GM21381 (cell line): ENCODE results near the gene RNF130.

Source experiments
- ATAC-seq: cut with Tn5 transposase; IDR thresholded peaks from one replicate; pipeline ENCODE4 v1.9.1; 2021; ENCODE audit warnings: mild to moderate bottlenecking, moderate library complexity; ENCODE audit not compliant: unreplicated experiment

RNF130 gene

DNA sequence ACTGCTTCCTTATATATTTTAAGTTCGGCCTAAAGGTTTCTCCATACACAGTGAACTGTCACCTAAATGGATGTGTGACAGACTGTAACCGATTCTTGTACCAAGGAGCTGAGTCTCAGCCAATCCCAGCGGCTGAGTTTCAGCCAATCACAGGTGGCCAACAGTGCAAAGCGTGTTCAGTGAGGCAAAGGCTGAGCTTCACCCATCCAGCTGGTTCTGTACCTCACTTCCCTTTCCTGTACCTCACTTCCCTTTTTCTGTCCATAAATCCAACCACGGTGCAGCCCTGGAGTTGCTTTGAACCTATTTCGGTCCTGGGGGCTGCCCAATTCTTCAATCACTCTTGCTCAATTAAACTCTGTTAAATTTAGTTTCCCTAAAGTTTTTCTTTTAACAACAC is 148.1 kb downstream of the RNF130 start:
- no peak for ATAC-seq

DNA sequence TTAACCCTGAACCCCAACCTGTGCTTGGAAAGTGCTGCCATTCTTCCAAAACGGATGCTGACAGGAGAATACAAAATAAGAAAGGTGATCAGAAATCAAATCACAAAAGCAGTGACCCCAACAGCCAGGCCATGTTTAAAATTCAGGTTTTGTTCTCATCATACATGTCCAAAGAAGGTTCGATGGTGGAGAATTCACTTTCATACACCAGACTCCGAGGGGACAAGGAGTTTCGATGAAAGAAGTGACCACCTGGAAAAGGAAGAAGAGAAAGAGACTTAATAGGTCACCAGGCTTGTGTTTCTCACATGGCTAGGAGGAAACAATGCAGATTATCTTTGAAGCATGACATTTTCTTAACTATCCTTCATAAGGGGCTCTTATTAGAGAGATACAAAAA is 151.4 kb downstream of the RNF130 start:
- ATAC-seq = no peak

DNA sequence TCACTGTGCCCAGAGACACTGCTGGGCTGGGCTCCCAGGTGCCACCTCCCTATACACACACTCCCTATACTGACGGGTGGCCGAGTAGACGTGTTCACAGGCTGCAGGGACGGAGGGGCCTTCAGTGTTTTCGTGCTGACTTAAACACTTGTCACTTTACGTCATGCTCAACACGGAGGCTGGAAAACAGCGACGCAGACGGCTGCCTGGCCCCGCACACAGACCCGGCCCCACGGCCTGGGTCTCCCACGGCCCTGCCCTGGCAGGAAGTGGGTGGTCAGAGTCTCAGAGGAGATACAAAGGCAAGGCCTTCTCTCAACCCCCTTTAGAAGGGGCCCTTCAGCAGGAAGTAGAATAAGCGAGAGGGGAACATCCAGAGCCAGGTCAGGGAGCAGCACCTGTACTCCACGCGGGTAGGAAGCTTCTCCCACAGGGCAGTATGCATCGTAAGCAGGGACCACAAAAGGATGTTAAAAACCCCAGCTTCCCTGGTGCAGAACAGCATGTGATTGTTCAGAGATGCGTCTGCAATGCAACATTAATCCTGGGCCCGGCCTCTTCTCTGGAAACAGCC is 152.0 kb downstream of the RNF130 start:
- ATAC-seq = no peak

DNA sequence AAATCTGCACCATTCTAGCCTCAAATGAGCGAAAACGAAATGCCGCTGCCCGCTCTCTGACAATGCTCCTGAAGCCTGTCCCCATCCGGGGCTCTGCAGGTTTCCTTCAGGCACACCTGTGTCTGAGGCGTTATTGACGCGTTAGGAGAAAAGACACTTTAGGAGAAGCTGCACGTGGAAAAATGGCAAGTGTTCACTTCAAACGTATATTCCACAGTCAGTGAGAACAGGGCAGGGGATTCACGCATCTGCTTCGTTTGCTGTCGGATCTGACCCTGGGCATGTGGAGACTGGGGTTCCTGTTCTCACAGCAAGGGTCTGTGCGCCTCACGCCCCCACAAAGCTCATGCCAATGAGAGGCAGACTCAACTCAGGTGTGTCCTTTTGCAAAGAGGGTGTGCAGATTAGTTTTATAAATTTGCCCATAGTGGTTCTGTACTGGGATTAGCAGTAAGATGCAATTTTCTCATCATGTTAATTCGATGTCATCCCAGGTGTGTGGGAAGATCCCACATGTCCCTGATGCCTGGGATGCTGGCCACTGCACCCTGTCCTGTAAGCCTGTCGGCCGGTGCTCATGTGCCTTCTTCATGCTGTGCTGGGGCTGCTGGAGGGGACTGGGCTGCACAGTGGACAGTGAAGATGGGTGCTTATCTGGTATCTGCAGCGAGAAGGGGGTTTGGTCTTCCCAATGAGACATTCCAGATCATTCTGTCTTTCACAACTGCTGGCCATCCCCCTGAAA is 152.6 kb downstream of the RNF130 start:
- ATAC-seq = no peak

DNA sequence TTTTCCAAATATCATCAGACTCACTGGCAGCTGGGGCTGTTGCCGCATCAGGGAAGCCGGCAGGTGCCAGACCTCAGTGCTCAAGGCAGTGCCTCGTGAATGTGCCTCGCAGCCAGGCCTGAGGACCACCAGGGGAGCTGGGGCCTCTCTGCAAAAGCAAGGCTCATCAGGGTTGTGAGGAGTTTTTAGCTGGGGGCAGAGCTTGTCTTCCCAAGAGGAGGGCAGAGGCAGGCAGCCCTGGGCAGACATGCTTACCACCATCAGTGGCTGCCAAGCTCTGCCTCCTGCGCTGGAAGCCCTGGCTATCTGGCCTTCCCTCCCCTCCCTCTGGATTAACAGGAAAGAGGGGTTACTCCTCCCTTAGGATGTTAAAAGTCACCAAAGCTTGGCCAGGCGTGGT is 155.0 kb downstream of the RNF130 start:
- no peak for ATAC-seq

DNA sequence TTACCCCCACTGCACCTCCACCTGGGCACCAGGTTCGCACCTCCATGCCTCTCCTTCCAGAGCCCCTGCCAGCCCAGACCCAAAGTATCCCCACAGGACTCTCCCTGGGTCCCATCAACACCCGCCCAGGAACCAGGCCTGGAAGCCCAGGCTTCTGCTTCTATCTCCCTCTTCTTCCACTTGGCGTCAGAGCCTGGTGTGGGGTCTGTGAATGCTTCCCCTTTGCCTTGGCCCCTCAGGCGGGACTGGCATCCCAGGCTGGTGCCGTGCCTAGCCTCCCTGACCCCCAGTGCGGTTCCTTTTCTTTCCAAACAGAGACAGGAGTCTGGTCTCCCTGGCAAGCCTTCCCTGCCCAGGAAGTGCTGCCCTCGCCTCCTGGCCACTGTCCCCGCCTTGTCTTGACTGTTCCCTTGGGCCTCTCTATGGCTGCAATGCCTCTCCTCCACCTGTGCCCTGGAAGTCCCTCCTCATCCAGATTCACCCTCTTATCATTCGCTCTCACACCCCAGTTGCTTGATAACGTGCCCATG is 156.1 kb downstream of the RNF130 start:
- no peak for ATAC-seq

DNA sequence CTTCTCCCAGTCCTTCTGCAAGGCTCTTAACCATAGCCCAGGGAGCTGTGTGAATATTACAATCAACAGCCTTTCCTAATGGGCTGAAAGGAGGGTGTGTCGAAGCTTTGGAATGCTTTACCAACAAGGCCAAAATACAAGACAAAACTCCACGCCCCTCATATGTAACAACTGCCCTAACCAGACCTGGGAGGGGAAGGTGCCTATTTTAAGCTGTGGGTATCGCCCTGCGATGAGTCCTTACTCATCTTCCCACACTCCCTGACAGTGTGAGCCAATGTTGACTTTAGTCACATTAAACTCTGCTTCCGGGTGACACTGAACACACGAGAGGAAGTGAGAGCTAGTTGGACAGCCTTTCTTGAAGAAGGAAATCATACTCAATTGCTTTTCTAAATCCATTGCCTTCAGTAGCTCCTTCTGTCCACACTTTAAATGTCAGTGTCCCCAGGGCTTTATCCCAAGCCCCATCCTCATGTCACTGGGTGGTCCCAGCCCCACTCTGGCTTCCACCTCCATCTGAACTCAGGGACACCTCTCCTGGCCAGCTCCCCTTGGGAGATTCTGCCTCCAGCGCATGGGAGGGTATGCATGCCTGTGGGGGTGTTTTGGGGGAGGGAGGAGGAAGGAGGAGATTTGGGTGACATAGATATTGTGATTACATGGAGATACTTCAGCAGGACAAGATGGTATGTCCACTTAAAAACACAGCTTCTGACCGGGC is 157.4 kb downstream of the RNF130 start:
- ATAC-seq = no peak

DNA sequence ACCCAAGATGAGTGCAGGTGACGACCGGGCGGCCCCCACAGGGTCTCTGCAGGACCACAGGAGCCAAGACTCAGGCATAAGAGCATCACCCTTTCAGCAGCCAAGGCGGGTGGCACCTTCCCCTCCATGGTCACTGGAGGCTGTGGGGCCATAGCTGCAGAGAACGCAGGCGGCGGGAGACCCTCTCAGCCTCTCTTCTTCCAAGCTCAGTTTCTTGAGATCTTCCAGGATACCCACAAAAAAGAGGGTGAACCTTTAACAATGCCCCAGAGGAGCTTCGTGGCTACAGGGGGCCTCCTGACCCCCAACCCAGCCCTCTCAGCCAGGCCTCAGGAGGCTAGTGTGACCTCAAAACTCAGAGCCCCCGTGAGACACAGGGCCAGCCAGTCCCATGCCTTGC is 158.1 kb downstream of the RNF130 start:
- ATAC-seq = no peak

DNA sequence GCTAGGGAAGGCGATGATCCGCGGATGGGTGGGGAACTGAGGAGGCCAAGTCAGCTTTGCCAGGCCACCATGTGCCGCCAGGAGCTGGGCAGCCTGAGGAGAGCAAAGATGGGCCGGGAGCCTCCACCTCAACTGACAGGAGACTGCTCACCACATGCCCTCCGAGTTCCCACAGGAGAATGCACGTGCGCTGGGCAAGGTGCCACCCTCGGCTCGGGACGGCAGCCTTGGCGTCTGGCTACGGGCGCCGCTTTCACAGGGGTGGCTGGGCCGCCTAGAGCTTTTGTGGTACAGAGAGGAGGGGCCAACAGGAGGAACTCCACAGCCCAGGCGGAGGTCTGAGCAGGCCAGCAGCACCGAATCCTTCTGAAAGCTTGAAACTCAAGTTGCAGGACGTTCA is 158.6 kb downstream of the RNF130 start:
- no peak for ATAC-seq

DNA sequence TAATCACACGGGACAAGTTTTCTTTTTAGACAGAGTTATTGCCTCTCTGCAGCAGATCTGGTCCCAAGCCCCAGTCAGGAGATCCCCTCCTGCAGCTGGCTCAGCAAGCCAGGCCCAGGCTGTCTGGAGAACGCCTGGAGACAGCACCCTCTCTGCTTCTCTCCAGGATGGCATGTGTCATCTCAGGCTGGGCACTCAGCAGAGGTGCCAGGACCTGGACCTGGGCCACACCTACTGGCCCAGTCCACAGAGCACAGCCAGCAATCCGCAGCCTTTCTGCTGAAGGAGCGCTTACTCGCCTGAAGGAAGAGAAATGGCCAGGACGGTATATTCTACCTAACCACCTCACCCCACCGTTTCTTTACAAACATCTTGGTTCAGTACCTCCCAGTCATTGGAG is 159.2 kb downstream of the RNF130 start:
- ATAC-seq = no peak

DNA sequence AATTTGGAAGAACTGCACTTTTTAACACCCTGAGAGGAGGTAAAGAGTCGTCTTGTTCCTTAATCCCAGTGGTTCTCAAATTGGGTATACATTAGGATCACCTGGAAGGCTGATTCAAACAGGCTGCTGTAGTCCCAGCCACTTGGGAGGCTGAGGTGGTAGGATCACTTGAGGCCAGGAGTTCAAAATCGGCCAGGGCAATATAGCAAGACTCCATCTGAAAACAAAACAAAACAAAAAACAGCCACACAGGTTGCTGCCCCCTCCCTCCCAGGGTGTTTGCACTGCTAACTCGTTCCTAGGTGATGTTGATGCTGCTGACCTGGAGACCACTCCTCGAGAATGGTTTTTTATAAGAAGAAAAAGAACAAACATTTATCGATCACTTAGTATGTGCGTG is 162.3 kb downstream of the RNF130 start:
- ATAC-seq = no peak

DNA sequence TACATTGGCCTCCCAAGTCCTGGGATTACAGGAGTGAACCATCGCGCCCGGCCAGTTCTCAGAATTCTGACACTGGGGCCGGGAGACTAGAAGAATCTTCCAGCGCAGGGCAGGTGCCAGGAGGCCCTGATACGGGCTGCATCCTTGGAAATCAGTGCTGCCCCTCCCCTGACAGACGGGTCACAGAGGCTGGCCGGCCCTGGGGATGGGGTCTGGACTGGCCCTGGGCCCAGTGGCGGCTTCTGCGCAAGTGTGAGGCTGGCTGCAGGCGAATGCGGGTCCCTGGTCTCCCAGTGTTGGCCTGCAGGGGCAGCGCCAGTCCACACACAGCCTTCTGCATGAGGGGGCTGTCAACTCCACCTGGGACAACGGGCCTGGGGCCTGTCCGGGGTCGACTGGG is 163.0 kb downstream of the RNF130 start:
- no peak for ATAC-seq

DNA sequence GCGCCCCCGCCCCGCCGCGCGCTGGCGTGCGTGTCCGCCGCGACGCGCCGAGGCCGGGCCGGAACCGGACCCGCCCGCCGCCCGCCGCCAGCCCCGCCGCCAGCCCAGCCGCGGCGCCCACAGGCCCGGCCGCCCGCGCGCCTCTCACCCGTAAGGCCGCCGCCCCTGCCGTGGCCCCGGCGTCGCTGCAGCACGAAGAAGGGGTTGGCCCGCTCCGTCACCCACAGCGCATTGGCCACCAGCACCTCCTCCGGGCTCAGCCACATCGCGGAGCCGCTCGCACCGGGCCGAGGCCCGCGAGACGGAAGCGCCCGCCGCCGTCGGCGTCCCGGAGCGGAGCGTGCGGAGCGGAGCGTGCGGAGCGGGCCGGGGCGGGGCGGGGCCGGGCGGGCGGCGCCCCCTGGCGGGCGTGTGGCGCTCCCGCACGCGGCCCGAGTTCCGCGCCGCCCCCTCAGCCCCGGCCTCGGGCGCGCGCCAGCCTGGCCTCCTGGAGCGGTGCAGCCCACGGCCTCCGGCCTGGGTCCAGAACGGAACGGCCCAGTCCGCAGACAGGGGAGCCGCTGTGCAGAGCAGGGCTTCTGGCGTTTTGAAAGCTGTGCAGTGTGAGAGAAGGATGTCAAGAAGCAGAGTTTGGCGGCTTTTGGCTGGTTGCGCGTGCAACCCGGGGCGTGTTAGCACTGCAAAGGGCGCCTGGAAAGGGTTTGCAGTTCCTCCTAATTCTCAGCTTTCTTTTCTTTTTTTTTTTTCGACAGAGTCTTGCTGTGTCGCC is 163.8 kb downstream of the RNF130 start, which contains the start of gene TBC1D9B:
TSS of gene TBC1D9B (minus strand) at position 342 of the 769 bp plus-strand sequence. CDS start at position 266, 76 bp downstream.
- ATAC-seq = peak; percentile 90

DNA sequence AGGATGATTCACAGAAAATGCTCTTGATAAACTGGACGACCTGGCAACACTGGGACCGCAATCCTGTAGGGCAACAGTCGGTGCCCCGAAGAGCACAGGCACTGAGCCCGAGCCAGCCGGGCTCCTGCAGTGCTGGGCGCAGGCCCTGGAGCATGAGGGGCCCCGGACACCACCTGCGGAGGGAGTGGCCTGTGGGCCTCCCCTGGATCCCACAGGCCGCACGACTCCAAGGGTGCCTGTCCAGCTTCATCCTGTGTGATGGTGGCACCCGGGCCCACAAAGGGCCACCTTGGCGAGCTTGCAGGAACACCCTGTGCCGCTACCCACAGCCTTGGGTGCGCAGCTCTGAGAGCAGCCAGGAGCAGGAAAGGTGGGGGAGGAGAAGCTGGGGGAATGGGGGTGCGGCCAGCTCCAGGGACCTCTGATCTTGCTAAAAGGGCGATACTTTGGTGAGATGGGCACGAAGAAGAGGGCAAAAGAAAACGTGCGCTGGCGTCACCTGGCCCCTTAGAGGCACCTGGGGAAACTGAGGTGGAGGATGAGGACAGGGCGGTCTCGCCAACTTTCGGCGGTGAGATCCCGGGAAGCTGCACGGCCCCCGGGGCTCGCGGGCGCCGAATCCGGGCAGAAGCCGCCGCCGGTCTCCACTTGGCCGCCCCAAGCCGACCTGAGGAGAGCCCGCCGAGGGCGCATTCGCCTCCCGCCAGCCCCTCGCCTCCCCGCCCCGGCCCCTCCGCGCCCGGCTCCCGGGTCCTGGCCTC is 164.6 kb downstream of the RNF130 start:
- no peak for ATAC-seq

DNA sequence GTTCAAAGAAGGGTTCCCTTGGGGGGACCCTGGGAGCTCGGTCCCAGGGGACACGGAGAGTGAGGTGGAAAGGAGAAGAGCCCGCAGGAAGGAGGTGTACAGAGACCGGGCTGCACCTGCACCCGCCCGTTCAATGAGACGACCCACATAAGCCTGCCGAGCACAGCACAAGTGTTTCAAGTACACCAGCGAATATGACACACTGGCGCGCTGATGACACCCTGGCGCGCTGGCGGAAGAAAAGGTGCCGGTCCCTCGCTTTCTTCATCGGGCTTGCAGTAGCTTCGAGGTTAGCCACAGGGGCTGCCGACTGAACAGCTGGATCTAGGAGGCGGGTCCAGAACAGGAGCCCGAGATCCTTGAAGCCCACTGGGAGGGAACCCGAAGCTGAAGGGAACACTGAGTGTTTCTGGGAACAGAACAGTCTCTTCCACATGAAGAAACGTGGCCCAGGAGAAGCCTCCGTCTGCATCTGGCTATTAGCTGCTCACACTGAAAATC is 165.2 kb downstream of the RNF130 start:
- no peak for ATAC-seq

DNA sequence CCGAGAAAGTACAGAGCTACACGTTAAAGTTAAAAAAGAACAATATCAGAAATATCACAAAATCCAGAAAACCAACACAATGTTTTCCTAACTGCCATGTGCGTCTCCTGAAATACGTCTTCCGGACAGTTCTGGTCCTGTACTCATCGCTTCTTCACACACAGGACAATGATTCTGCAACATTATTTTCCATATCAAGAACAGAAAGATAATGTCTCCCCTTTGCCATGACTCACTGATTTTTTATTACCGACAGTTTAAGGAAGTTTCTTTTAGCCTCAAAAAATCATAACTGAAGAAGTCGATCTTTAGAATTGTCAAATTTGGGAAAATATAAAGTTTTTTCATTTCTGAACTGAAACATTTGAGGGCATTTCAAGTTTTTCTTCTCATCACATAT is 166.4 kb downstream of the RNF130 start:
- ATAC-seq = no peak
